PFSK-1 (cell line): ENCODE results near the gene NOX5.

Source experiments
- FOXP2 ChIP-seq: optimal IDR thresholded peaks from 2 replicates; pipeline ENCODE3; 2011; ENCODE audit warnings: borderline replicate concordance, control low read depth, inconsistent platforms; ENCODE audit not compliant: insufficient read depth; ENCODE audit errors: extremely low read length, extremely low read depth
- POLR2AphosphoS5 ChIP-seq: IDR thresholded peaks from 2 replicates; pipeline ENCODE4 v1.6.1; 2012; ENCODE audit warnings: low read depth, mild to moderate bottlenecking, control low read depth, low read length, moderate library complexity
- SIN3A ChIP-seq: IDR thresholded peaks from 2 replicates; pipeline ENCODE4 v1.6.1; 2012; ENCODE audit warnings: mild to moderate bottlenecking, low read length, moderate library complexity, borderline replicate concordance; ENCODE audit not compliant: insufficient read depth
- TAF1 ChIP-seq: IDR thresholded peaks from 2 replicates; pipeline ENCODE4 v1.6.1; 2012; ENCODE audit warnings: low read length, control low read depth, borderline replicate concordance; ENCODE audit not compliant: insufficient read depth
- TF ChIP-seq, protein P1 (sequence below), 2 experiments: IDR thresholded peaks; 2 replicates each; pipeline versions ENCODE4 v1.6.1 to v1.8.0; 2011 to 2012; ENCODE audit warnings: low read depth in 2 of 2, low read length in 2 of 2, control low read depth in 1 of 2, inconsistent platforms in 1 of 2, mild to moderate bottlenecking in 1 of 2, moderate library complexity in 1 of 2; ENCODE audit not compliant: insufficient read depth in 1 of 2

The NOX5 gene

DNA sequence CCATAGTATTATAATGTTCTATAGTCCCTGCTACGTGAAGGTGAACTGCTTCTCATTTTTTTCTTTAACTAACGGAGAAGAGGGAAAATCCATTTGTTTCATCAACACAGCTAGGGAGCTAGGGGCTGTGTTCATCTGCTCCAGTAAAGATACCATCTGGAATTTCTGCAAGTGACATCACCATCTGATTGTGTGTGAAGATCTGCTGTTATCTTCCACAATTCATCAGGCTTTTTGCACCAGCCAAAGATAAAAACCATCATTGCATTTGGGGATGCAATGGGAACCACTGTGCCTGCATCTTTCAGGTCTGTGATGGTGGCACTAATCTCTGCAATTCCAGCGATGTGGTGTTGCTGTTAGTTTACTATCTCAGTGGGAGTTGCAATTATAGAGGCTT, 35.5 kb upstream of the NOX5 start:
- TF ChIP-seq TAF1 (no peak), SIN3A (no peak), POLR2AphosphoS5 (no peak), FOXP2 (no peak)
- TF ChIP-seq, protein P1, sequence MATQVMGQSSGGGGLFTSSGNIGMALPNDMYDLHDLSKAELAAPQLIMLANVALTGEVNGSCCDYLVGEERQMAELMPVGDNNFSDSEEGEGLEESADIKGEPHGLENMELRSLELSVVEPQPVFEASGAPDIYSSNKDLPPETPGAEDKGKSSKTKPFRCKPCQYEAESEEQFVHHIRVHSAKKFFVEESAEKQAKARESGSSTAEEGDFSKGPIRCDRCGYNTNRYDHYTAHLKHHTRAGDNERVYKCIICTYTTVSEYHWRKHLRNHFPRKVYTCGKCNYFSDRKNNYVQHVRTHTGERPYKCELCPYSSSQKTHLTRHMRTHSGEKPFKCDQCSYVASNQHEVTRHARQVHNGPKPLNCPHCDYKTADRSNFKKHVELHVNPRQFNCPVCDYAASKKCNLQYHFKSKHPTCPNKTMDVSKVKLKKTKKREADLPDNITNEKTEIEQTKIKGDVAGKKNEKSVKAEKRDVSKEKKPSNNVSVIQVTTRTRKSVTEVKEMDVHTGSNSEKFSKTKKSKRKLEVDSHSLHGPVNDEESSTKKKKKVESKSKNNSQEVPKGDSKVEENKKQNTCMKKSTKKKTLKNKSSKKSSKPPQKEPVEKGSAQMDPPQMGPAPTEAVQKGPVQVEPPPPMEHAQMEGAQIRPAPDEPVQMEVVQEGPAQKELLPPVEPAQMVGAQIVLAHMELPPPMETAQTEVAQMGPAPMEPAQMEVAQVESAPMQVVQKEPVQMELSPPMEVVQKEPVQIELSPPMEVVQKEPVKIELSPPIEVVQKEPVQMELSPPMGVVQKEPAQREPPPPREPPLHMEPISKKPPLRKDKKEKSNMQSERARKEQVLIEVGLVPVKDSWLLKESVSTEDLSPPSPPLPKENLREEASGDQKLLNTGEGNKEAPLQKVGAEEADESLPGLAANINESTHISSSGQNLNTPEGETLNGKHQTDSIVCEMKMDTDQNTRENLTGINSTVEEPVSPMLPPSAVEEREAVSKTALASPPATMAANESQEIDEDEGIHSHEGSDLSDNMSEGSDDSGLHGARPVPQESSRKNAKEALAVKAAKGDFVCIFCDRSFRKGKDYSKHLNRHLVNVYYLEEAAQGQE (IDR thresholded peaks at IDR 0.05; ENCODE audit: insufficient read depth in 1 of 2, low read depth in 2 of 2, low read length in 2 of 2): no peak

DNA sequence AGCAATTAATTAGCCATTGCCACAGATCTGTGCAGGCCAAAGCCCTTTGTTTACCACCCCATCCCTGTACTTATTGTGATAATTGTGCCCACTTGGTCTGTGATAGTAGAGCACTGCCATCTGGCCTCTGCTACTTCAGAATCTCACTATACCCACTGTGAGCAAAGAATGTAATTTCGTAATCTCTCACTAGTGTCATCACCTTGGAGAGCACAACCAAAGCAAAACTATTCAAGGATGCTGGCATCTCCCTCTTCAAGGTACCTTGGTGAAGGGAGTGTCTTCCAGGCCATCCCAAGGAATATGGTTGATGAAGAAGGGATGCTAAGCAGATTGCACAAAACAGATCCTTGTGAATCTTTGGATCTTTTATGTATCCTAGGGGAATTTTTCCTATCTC, 34.7 kb upstream of the NOX5 start:
- TF ChIP-seq POLR2AphosphoS5 (no peak), FOXP2 (no peak), SIN3A (no peak), TAF1 (no peak)
- TF ChIP-seq, protein P1 (IDR thresholded peaks at IDR 0.05; ENCODE audit: insufficient read depth in 1 of 2, low read depth in 2 of 2, low read length in 2 of 2): no peak

- TF ChIP-seq, protein P1 (IDR thresholded peaks at IDR 0.05; ENCODE audit: insufficient read depth in 1 of 2, low read depth in 2 of 2, low read length in 2 of 2): no peak
Measured at GRCh38 chr15:68980786-68981185, 33.7 kb upstream of the NOX5 start.

GRCh38 chr15:68981941-68982340, 32.6 kb upstream of the NOX5 start:
- TF ChIP-seq FOXP2 (no peak), SIN3A (no peak), TAF1 (no peak), POLR2AphosphoS5 (no peak)
- TF ChIP-seq, protein P1 (IDR thresholded peaks at IDR 0.05; ENCODE audit: insufficient read depth in 1 of 2, low read depth in 2 of 2, low read length in 2 of 2): no peak

- TF ChIP-seq SIN3A (no peak), FOXP2 (no peak), TAF1 (no peak)
- TF ChIP-seq, protein P1 (IDR thresholded peaks at IDR 0.05; ENCODE audit: insufficient read depth in 1 of 2, low read depth in 2 of 2, low read length in 2 of 2): no peak
Measured at GRCh38 chr15:68982976-68983563, 31.4 kb upstream of the NOX5 start.
